NCI-H1694 (cell line): ENCODE data around the gene PKIB.
A peak's percentile ranks its signal among the peaks of the same experiment; 100 is the strongest.
"Not testable (repeated sequence)": the region's sequence is repeated elsewhere in the genome, so short reads cannot be mapped to it uniquely, and the experiment has no call there.

Source experiments
- DNase-seq: peaks from one replicate; lab custom pipeline; 2025; lab: John Stamatoyannopoulos, UW

The PKIB gene

GRCh38 chr6:122744856-122745255, 134.7 kb downstream of the PKIB start:
- DNase-seq: not testable (repeated sequence)

- no peak for DNase-seq
Observed at GRCh38 chr6:122746688-122747087, 136.5 kb downstream of the PKIB start.

DNA sequence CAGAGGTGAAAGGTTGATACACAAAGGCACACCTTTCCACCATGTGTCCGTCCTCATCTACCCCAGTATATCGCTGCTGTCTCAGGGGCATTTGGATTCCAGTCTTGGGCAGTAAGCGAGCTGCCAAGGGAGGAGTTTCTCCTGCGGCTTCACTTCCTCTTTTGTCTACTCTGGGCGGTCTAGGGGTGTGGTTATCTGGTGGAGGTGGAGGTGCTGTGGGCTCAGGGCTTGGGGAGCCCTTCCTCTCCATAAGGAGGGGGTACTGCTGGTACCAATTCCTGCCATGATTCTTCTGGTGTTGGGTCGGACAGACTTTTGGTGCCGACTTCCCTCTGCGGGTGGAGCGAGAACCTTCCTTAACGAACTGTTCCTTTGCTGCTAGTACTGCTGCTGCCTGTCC, 137.4 kb downstream of the PKIB start:
- no peak for DNase-seq

DNA sequence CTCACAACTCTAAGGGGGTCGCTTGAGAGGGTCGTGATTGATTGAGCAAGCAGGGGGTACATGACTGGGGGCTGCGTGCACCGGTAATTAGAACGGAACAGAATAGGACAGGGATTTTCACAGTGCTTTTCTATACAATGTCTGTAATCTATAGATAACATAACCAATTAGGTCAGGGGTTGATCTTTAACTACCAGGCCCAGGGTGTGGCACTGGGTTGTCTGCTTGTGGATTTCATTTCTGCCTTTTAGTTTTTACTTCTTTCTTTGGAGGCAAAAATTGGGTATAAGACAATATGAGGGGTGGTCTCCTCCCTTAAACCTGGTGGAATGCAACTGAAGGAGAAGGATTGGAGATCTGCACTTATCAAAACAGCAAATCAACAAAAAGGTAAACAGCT, 138.7 kb downstream of the PKIB start:
- not testable (repeated sequence) for DNase-seq

GRCh38 chr6:122749451-122750050, 139.3 kb downstream of the PKIB start:
- DNase-seq: no peak

DNA sequence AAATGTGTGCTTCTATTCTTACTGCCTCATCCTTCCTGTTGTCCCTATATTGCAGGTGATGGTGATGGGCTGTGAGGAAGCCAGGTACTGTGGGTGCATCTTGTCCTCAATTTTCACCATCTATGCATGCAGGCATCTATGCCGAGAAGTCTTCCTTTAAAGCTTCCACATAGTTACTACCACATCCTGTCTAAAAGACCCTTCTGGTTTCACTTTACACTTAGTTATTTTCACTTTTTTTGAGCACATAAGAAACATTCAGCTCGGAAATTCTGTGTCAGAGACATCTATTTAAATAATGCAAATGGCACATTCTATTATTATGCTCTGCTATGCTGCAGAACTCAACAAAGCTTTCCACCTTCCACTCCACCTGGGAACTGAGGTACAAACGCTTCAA, 141.1 kb downstream of the PKIB start:
- no peak for DNase-seq

DNA sequence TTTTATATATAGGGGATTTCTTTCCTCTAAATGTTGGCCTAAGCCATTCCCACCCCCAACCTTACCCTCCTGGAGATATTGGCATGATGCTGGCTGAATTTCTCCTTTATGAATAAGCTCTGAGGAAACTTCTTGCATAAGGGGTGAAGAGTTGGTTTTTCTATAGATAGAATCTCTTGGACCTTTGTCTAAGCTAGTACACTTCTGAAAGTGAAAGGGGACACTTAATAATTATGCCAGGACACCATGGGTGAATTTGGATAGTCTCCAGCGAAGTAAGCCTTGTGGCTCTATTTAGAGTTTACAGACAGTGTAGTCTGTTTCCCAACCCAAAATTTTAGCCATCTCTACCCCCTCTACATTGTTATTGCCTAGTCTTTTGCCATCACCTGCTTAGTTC, 142.3 kb downstream of the PKIB start:
- DNase-seq: no peak

DNA sequence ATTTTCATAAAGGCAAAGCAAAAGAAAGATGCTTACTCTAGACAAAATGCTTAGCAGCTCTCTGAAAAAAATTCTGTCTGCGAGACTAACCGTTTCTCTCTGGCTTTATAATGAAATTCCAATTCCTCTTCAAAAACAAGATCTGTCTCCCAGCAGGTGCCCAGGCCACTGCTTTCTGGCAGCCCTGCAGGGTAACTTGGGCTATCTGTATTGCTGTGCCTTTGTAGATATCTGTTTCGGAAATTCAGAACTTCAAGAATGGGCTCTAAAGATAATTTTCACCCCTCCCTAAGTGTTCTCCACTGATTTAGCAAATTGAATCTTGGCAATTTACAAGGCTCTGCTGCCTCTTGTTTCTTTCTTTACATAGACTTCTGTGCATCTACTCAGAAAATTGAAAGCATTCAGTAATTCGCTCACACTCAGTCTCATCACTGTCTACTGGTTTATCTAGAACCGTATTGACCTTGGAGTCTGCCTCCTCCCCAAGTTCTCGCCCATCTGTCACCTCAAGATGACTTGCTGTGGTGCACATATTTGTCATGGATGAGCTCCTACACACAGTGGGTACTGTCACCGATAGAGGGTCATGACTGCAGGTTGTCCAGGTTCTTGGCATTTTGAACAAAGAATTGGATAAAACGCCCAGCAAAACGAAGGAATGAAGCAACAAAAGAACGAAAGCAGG, 142.9 kb downstream of the PKIB start:
- no peak for DNase-seq

- no peak for DNase-seq
Observed at GRCh38 chr6:122753688-122754056, 143.5 kb downstream of the PKIB start.

DNA sequence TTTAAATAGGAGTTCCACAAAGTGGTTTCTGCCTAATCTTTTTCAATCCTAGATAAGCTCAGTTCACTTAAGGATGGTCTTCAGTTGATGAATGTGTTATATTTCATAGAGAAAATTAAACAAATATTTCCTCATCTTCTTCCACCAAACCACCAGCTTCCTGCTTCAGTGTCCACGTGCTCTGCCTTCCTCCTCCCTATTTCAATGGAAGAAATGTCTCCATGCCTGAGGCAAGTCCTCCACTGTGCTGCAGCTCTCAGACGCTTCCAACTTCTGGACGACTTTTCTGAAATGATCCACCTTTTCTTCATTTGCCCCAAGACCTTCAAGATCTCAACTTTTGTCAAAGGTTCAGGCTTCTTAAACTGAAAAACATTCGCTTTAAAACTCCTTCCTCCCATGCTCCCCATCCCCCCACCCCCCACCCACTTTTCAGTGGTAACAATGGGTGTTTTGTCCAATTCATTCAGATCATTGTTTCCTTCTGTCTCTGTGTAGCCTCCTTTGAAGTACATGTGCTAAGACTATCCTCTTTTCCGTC, 144.1 kb downstream of the PKIB start:
- DNase-seq: no peak

DNA sequence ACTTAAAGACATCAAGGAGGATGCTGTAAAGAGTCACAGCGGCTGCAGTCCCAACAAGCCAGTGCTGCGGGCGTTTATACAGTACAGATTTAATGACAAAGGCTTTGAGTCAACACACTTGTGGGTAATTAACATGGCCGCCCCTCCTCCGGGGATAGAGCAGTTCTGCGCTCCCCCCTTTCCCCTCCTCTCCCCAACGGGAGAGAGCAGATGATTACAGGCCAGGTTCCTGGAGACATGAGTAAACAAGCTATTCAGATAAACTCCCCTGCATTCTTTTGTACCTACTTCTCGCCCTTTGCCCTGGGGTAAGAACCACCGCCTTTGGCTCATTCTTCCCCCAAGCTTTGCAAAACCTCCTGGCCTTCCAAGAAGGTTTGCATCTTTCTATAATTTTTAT, 145.7 kb downstream of the PKIB start:
- no peak for DNase-seq

DNA sequence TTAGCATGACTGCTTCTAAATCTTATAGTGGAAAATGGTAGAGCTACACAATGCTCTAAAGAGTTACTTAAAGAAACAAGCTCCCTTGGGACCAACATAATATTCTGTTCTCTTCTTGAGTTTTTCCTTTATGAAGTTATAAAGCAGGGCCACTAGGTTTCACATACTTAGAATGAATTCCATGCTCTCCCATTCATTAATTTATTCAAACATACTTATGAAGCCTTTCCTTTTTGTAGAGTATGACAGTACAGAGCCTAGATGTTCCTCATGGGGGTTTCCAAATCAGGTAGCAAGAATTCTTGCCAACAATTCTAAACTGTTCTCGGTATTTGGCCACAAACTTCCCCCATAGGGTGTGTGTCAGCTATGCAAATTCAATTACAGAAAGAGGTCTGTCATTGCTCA, 148.7 kb downstream of the PKIB start:
- DNase-seq: no peak

DNA sequence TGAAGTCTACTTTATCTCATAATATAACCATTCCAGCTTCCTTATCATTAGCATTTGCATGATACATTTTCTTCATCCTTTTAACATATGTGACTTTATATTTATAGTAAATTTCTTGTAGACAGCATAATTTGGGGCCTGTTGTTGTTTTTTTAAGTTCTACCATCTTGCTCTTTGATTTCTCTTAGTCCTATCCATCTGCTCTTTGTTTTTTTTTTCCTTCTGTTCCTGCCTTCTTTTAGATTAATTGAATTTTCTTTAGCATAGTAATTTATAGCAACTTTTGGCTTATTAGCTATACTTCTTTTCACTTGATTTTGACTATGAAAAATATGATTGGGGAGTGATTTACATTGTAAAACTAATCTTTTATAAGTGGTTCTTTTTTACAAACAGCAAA, 150.1 kb downstream of the PKIB start:
- no peak for DNase-seq

DNA sequence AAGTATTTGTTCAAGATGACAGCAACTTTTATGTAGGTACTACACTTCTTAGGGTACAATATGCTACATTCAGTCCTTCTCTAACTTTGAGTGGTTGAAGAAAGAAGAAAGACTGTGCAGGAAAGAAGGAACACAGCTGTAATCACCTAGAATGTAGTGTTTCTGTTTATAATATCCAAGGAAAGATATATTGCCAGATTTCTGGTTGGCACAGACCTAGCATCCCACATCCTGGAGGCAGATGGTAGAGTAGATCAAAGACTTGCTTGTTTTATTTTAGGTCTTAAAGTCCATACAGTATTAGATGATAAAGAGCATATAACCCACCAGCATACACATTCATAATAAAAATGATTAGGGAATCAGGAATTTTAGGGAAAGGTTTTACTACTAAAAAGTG, 156.1 kb downstream of the PKIB start:
- DNase-seq: no peak

- DNase-seq: peak; percentile 13
Observed at GRCh38 chr6:122770835-122771601, 160.8 kb downstream of the PKIB start.

DNA sequence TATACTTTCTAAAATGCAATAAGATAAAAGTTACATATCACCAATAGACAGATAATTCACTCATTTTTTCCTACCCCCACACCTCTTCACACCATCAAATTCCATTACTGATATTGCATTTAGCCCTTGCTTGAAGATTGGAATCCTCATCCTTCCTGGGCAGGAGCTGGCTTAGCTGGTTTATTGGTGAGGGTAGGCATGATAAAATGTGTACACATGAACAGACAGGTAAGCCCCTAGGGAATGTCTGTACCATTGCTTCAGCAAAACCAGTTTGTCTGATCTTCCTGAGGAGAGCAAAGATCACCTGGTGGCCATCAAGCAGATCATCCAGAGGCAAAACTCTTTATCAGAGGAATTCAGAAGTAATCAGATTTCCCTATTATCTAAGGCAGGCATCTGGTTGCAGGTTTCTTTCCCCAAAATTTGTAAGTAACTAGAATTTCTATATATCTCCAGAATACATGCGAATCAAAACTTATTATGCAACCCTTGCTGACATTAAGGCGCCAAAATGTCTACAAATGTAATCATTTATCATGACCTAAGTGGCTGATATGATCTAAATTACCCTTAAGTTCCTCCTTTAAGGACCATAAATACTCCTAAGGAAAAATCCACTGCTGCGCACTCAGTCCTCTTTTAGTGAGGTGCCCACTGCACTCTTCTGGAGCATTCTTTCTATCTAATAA, 162.7 kb downstream of the PKIB start:
- no peak for DNase-seq
